Thymus (tissue), 11 donors: Measurements from ENCODE around the gene RBP7. TPM values are rescaled to one million over a fixed set of nuclear protein-coding genes. Genes with fewer than 3 reads are reported as not detected.

Source experiments
- DNase-seq, 9 donors: peaks; one replicate each; pipeline ENCODE4 v3.0.0-alpha.2; 2013; ENCODE audit warnings: low spot score in 9 of 9, low read depth in 6 of 9, missing footprints in 1 of 9
- H3K27ac ChIP-seq, 2 donors: one replicate each; pipeline ENCODE4 v1.5.1; 2013; ENCODE audit warnings: control low read depth in 1 of 2, low read depth in 1 of 2, low read length in 1 of 2, mild to moderate bottlenecking in 1 of 2, moderate library complexity in 1 of 2
- H3K27me3 ChIP-seq, 2 donors: one replicate each; pipeline ENCODE4 v1.5.1; 2013; ENCODE audit warnings: low read length in 1 of 2; ENCODE audit not compliant: control insufficient read depth in 2 of 2, insufficient read depth in 1 of 2
- H3K36me3 ChIP-seq, 2 donors: one replicate each; pipeline ENCODE4 v1.5.1; 2013; ENCODE audit warnings: low read length in 1 of 2, mild to moderate bottlenecking in 1 of 2, moderate library complexity in 1 of 2; ENCODE audit not compliant: control insufficient read depth in 2 of 2, insufficient read depth in 2 of 2
- H3K4me1 ChIP-seq, 2 donors: one replicate each; pipeline ENCODE4 v1.5.1; 2013; ENCODE audit warnings: low read length in 2 of 2; ENCODE audit not compliant: control insufficient read depth in 2 of 2, insufficient read depth in 2 of 2
- H3K4me3 ChIP-seq, 2 donors: one replicate each; pipeline ENCODE4 v1.5.1; 2013; ENCODE audit warnings: low read length in 2 of 2, control low read depth in 1 of 2, mild to moderate bottlenecking in 1 of 2
- H3K9me3 ChIP-seq, 2 donors: one replicate each; pipeline ENCODE4 v1.5.1; 2013; ENCODE audit warnings: low read length in 1 of 2, mild to moderate bottlenecking in 1 of 2; ENCODE audit not compliant: control insufficient read depth in 2 of 2, insufficient read depth in 1 of 2
- WGBS: extraction: QIAGEN DNeasy Blood & Tissue Kit; methylation state at CpG from one replicate; pipeline ENCODE4 v1.1.7; 2013; 5-methylcytosine and 5-hydroxymethylcytosine counted together
- polyA plus RNA-seq: library from polyadenylated mRNA; stranded (reverse); fragments of 200-250 nt; gene quantifications from one replicate; pipeline ENCODE4 v1.2.3, GENCODE V29; 2013
- total RNA-seq: library from RNA; stranded (reverse); fragments of 120-200 nt; gene quantifications from one replicate; pipeline ENCODE4 v1.2.4, GENCODE V29; 2013
- donor health status: healthy.

The RBP7 gene
- total and polyA plus RNA-seq, 2 donors = 4.2 to 91.0 TPM

- peak overlapping the region in 1 of 2 donors; percentile 25 for H3K27ac ChIP-seq
- WGBS = 96% methylated on average over 5 of the region's 5 CpGs
- no peak overlapping the region for H3K4me3 ChIP-seq
- no peaks in the 10 kb centered on the region for H3K4me1 ChIP-seq
- H3K36me3 ChIP-seq = peaks cover 8 to 12% of the 10 kb centered on the region in 2 donors
- no peak for DNase-seq
- H3K9me3 ChIP-seq = no peaks in the 10 kb centered on the region
- no peaks in the 10 kb centered on the region for H3K27me3 ChIP-seq
Observed at GRCh38 chr1:10057796-10058195, 60.8 kb downstream of the RBP7 start.

- no peak overlapping the region for H3K4me3 ChIP-seq
- H3K27ac ChIP-seq = no peak overlapping the region
- H3K27me3 ChIP-seq = no peaks in the 10 kb centered on the region
- H3K36me3 ChIP-seq = peaks cover 8 to 12% of the 10 kb centered on the region in 2 donors
- no peaks in the 10 kb centered on the region for H3K4me1 ChIP-seq
- DNase-seq = no peak
- 98% methylated on average over 8 of the region's 8 CpGs for WGBS
- no peaks in the 10 kb centered on the region for H3K9me3 ChIP-seq
Observed at GRCh38 chr1:10059342-10059718, 62.3 kb downstream of the RBP7 start.

- WGBS = 97% methylated on average over 8 of the region's 8 CpGs
- no peak overlapping the region for H3K27ac ChIP-seq
- DNase-seq = no peak
- peaks cover 8 to 15% of the 10 kb centered on the region in 2 donors for H3K36me3 ChIP-seq
- H3K9me3 ChIP-seq = no peaks in the 10 kb centered on the region
- no peak overlapping the region for H3K4me3 ChIP-seq
- H3K4me1 ChIP-seq = peaks cover 0 to 4% of the 10 kb centered on the region in 2 donors
- no peaks in the 10 kb centered on the region for H3K27me3 ChIP-seq
Observed at GRCh38 chr1:10060311-10061100, 63.5 kb downstream of the RBP7 start.

- WGBS = 98% methylated on average over 5 of the region's 5 CpGs
Observed at GRCh38 chr1:10061276-10061675, 64.2 kb downstream of the RBP7 start.

GRCh38 chr1:10063878-10064277 lies 66.8 kb downstream of the RBP7 start:
- DNase-seq = peak in 1 of 9 donors; percentile 19
- Histone ChIP-seq H3K27me3 (no peaks in the 10 kb centered on the region), H3K9me3 (no peaks in the 10 kb centered on the region), H3K27ac (no peak overlapping the region), H3K36me3 (peaks cover 3 to 11% of the 10 kb centered on the region in 2 donors), H3K4me1 (peaks cover 0 to 6% of the 10 kb centered on the region in 2 donors), H3K4me3 (no peak overlapping the region)
- 93% methylated on average over 7 of the region's 7 CpGs for WGBS

More at GRCh38 chr1:10061276-10061675, 64.2 kb downstream of the RBP7 start:
- no peak overlapping the region for H3K4me3 ChIP-seq
- peaks cover 8 to 15% of the 10 kb centered on the region in 2 donors for H3K36me3 ChIP-seq
- DNase-seq = no peak
- H3K4me1 ChIP-seq = peaks cover 0 to 6% of the 10 kb centered on the region in 2 donors
- H3K27ac ChIP-seq = no peak overlapping the region
- no peaks in the 10 kb centered on the region for H3K27me3 ChIP-seq
- no peaks in the 10 kb centered on the region for H3K9me3 ChIP-seq

DNA sequence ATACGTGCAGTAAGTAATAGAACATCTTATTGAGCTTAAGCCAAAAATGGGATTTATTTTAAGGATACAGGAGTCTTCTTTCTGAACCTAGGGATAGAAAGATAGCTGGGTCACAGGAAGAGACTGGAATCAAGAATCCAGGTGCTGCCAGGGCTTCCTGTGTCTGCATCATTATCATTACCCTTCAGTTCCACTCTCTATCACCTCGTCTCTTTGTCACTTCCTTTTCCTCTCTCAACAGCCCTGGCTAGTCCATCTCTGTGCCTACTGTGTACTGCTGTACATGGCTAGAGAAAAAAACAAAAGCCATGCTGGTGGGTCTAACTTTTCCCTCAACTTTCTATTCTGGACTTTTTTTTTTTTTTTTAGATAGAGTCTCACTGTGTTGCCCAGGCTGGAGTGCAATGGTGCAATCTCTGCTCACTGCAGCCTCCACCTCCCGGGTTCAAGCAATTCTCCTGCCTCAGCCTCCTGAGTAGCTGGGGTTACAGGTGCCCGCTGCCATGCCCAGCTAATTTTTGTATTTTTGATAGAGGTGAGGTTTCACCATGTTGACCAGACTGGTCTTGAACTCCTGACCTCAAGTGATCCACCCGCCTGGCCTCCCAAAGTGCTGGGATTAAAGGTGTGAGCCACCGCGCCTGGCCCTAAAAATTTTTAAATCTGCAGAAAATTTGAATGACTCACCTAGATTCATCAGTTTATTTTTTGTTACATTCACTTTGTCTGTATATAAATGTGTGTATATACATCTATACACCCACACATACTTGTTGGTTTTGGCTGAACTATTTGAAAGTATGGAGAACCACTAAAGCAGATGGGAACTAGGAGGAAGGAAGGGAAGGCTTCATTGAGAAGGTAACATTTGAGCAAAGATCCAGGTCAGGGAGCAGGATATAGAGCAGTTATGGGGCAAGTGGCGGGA lies 67.7 kb downstream of the RBP7 start:
- WGBS = 87% methylated on average over 8 of the region's 8 CpGs
- H3K27me3 ChIP-seq = no peaks in the 10 kb centered on the region
- peaks cover 0 to 6% of the 10 kb centered on the region in 2 donors for H3K4me1 ChIP-seq
- peak overlapping the region; percentile 62 to 68 for H3K27ac ChIP-seq
- H3K36me3 ChIP-seq = peaks cover 0 to 3% of the 10 kb centered on the region in 2 donors
- DNase-seq = no peak
- H3K9me3 ChIP-seq = no peaks in the 10 kb centered on the region
- H3K4me3 ChIP-seq = no peak overlapping the region

- no peak for DNase-seq
- H3K27ac ChIP-seq = no peak overlapping the region
- peaks cover 0 to 3% of the 10 kb centered on the region in 2 donors for H3K36me3 ChIP-seq
- 94% methylated on average over 7 of the region's 7 CpGs for WGBS
- H3K4me1 ChIP-seq = peaks cover 0 to 6% of the 10 kb centered on the region in 2 donors
- no peaks in the 10 kb centered on the region for H3K27me3 ChIP-seq
- H3K9me3 ChIP-seq = no peaks in the 10 kb centered on the region
- H3K4me3 ChIP-seq = no peak overlapping the region
Observed at GRCh38 chr1:10065344-10065685, 68.3 kb downstream of the RBP7 start.
